Measurements from ENCODE around the gene NECAB2.

NECAB2 gene

DNA sequence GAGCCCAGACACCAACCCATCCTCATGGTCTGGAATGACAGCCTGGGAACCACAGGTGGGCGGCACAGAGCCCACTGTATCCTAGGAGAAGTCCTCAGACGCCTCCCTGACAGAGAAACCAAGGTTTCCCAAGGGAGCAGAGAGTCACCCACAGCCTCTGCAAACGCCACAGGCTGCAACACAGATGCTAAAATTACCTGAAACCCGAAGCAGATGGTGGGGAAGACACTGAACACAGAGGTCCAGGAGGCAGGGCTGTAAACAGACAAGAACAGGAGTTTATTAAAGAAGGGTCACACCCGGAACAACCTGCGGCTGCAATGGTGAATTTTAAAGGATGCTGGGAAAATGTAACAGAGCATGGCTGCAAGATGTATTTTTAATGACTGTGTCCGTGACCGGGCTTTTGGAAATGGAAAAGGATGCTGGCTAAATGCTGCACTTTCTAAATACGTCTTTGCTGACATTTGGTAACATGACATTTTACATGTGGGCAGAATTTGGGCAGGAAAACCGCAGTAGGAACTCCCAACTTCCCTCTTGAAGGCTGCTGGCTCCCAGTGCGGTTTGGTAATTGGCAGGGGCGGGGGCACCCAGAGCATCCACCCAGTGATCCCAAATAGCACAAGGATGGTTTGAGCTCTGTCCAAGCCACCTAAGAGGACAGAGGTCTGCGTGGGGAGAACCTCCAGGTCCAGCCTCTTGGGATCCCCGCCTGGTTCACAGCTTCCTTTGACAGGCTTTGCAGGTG lies 61.4 kb downstream of the NECAB2 start:
- DNase-seq, result no peak

DNA sequence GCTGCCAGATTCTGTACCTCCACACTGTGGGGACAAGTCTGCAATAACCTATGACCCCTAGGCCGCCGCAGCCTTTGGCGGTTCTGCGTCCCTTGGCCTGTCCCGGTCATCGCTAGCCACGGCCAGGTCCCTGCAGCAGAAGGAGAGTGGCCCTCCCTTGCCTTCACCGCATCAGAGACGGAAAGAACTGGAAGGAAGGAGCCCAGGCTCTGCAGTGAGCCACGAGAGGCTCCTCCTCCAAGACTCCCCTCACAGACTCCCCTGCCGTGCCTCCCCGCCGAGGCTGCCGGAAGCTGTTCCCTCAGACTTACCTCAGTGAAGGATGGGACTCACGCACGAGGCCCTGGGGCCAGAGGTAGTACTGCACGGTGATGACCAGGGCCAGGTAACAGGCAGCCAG lies 63.5 kb downstream of the NECAB2 start:
- no peak for DNase-seq

DNA sequence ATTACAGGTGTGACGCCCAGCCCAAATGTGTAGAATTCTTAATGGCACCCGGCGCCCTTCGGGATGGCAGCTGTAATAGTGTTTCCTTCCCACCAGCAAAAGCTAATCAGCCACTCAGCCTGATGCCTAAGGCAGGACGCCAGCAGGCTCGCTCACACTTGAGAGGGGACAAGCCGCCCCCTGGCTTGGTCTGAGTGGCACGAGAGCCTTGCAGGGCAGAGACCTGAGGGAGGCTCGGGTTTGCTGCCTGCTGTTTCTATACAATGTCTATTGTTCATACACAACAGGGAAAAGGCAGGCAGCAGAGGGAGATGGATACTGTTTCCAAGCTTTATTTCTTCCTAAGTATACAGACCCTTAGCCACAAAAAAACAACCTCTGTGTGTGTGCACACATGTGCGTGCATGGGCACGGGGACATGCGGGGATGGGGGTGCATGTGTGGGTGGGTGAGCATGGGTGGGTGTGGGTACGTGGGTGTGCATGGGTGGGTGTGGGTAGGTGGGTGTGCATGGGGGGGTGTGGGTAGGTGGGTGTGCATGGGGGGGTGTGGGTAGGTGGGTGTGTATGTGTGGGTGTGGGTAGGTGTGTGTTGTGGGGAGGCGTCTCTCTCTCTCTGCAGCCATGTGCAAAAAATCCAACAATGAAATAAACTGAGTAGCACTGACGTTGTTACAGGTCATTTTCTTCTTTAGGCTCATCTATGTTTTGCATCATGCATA lies 64.6 kb downstream of the NECAB2 start:
- DNase-seq, result no peak

DNA sequence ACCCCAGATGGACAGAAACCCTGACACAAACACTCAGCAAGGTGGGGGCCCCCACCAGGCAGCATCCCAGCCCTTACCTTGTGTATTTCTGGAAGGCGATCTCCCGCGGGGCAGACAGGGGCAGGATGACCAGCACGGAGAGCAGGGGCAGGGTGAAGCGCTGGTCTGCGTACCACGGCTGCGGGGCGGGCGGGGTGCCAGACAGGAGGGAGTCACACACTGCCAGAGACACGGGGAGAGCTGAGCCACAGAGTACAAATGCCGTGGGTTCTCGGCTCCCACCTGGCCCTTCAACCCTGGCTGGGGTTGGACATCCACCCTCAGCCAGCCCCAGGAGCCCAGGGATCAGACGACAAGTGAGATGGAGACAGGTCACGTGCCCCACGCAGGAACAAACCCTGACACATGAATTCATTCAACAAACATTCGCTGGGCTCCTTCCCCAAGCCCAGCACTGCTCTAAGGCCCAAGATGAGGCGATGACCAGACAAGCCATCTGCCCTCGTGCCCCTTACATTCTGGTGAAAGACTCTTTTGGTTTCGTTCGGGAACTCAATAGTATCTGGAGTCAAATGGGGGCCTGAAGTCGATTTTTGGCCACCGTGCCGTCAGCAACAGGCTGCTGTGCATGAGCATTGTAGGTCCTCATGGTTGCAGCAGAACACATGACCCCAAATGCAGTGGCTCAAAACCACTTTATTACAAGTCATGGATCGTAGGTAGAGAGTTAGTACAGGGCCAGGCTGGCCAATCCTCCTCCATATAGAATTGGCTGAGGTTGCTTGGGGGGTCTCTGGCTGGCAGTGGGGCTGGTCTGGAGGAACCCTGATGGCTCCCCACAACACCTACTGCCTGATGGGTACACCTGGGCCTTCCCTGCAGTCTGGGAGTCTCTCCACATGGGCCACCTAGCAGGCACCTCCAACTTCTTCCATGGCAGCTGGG lies 65.5 kb downstream of the NECAB2 start:
- no peak for DNase-seq

DNA sequence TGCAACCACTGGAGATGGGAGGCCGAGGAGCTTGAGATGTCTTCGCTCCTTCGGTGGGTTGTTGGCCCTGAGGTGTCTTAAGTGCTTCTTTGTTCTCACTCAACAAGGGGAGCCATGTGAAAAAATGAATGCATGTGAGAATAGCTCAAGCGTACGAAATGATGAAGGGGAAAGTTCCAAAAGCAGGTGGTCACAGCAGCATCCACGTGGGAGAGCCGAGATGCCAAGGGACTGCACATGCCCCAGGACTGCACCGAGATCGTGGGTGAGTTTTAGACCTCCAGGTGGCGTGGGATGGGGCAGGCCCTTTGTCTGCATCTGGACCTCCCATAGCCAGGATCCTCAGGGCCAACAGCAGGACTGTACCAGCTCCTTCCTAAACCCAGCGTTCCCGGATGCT lies 66.5 kb downstream of the NECAB2 start:
- no peak for DNase-seq

DNA sequence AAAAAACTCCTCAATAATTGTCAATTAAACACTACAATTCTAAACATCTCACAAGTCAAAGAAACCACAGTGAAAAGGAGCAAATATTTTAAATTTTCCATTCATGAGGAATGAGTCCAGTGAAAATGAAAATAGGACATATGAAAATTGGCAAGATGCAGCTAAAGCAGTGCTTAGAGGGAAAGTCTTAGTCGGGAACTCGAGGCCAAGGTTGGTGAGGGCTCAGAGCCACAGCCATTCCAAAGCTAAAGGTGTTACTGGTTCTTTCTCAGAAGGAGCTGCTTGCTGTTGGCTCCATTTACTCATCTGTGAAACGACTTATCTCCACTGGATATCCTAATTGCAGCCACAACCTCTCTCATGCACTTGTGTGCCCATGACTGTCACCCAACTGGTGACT lies 68.1 kb downstream of the NECAB2 start:
- DNase-seq, result no peak

DNA sequence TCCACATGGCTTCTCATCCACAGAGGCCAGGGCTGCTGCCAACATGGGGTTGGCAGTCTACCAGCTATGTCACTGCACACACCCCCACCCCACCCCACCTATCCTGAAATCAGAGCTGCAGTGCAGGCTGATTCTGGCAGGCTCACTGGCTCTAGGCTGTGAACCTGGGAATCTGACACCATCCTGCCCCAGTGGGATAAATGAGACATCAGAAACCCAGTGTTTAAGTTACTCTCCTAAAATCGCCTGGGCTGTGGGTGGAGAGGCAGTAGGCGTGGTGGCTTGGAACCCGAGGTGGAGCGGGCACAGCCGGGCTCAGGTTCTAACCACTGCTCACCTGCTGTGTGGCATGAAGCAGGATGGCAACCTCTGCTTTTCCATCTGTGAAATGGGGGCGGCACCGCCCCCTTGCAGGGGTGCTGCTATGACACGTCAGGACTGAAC lies 69.0 kb downstream of the NECAB2 start:
- no peak for DNase-seq

DNA sequence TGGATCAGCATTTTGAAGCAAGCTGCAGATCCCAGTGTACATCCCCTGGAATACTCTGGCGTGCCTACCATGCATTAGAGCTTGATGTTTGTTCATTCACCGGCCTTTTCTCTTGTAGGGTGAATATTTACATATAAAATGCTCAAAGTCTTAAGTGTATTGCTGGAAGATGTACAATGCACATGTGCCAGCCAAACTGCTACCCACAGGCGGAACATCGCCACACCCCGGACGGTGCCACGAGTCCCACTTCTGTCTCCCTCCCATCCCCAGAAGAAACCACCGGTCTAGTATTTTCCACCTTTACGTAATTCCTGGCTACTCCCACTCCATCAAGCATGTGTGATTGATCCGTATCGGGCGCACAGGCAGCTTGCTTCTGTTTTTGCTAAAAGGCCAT lies 70.4 kb downstream of the NECAB2 start:
- DNase-seq, result no peak

DNA sequence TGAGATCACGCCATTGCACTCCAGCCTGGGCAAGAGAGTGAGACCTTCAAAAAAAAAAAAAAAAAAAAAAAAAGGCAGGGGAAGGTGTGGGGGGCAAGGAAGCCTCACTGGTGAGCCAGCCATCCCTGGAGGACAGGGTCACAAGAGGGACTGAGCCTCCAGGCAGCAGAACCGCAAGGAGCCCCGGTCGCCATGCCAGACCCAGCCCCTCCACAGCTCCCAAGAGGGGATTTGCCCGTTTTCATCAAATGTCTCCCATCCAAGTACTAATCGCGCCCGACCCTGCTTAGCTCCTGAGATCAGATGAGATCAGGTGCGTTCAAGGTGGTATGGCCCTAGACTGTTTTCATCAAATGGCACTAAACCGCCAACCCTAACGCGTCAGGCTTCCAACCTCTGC lies 71.7 kb downstream of the NECAB2 start:
- DNase-seq, result no peak

DNA sequence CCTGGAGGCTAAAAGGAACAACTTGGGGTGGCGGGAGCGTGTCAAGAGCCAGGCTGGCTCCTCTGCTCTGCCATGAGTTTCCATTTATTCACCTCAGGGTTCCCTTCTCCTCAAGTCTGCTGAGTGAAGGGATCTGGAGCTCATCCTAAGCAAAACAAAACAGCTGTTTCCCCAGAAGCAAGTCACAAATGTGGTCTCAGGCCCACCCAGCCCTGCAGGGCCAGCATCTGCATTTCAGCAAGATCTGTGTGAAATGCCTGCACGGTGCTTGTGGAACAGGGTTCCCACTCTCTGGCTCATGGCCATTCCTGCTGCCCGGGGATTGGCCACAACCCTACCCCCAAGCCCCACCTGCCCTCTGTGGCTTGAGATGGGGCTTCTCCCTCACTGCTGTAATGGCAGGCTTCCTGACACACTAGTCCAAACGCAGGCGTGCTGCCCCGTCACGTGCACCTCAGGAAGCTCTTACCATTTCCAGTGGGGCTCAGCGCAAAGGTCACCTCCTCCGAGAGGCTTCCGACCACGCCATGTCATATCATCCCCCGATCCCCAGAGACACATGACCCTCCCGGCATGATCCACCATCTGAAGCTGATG lies 72.3 kb downstream of the NECAB2 start:
- no peak for DNase-seq

DNA sequence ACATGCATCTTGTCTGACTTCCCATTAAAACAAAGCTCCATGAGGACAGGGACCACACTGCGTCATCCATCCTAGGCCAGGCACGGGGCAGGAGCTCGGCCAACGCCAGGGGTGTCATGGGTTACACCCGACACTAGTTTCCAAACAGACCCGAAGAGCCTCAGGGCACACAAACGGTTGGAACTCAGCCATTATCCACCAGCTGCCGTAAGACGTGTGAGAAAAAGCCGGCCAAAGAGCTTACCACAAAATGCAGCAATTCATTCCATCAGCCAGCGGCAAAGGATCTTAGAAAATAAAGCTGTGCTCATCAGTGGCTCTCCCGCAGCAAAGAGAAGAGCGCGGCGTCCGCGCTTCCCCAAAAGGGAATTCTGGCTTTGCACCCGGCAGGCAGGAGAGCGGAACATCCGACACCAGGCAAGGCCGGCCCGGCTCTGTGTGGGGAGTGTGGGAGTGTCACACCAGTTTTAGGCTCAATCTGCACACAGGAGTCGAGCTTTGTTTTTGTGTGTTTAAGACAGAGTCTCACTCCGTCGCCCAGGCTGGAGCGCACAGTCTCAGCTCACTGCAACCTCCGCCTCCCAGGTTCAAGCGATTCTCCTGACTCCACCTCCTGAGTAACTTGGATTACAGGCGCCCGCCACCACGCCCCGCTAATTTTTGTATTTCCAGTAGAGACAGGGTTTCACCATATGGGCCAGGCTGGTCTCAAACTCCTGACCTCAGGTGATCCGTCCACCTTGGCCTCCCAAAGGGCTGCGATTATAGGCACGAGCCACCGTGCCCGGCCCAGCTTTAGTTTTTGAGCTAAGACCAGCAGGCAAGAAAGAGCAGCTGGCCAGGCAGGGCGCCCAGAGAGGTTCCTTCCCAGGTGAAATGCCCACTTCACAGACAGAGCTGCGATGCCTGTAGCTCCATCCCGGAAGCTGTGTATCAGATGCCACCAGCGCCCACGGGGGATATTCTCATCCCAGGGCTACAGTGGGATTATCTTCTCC lies 73.1 kb downstream of the NECAB2 start:
- DNase-seq, result no peak

DNA sequence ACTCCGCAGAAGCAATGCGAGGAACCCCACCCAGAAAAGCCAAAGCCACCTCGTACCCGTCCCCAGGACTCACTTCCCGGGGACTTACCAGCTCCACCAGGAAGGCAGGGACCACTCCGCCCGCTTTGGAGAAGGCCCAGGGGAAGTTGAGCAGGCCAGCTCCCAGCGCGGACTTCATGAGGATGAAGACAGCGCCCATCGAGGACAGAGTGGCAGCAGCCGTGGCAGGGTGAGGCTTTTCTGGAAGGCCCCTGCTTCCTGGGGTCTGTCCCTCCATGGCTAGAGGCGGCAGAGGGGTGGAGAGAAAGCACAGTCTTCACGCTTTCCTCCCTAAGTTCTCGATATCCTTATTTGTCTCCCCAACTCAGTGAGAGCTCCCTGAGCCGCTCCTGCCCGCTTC lies 73.8 kb downstream of the NECAB2 start:
- DNase-seq, result no peak

DNA sequence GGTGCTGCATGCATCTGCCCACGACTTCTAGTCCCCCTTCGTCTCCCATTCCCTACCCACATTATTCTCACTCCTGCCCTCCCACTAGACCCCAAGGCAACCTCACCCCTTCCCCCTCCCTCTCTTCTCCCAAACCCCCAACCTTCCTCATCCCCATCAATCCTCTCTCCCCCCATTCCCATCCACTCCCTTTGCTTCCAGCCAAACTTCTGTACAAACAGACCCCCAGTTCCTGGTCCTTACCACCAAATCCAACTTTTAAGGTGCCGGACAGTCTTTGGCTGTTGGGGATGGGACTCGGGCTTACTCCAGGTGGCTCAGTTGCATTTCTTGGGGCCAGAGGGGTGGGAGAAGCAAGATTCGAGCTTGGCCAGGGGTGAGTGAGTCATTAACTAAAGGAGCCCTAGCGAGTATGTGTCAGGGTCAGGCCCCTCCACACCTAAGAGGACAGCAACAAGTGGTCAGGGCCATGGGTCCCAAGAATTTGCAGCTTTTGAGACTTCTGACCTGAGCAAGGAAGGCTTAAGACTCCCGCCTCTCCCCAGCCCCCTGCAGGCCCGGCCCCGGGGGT lies 74.3 kb downstream of the NECAB2 start, which contains the start of gene SLC38A8:
SLC38A8 (minus strand) TSS at position 488 of the 571 bp plus-strand sequence. CDS start 638 bp downstream, outside the sequence.
- no peak for DNase-seq

DNA sequence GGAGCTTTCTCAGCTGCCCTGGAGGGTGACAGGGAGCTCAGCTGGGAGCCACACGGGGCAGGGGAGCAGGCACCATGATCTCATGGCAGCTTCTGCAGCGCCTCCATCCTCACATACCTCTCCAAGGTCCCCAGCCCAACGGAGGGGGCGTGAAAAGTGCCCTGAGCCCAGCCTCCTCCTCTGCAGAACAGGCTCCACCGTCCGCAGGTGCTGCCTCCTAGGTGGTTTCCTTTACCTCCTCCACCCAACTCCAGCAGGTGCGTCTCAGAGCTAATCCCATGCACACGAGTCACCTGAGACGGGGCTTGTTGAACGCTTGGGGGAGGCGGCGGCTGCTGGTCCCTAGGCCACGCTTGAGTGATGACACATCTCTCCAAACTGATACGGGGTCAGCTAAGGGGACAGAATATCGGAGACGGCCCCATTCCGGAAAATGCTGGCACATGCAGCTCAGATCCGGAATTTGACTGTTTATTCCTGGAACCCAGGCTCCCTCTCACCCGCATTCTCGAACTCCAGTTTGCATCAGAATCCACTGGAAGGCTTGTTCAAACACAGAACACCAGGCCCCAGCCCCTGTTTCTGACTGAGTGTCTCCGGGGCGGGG lies 74.9 kb downstream of the NECAB2 start:
- no peak for DNase-seq

DNA sequence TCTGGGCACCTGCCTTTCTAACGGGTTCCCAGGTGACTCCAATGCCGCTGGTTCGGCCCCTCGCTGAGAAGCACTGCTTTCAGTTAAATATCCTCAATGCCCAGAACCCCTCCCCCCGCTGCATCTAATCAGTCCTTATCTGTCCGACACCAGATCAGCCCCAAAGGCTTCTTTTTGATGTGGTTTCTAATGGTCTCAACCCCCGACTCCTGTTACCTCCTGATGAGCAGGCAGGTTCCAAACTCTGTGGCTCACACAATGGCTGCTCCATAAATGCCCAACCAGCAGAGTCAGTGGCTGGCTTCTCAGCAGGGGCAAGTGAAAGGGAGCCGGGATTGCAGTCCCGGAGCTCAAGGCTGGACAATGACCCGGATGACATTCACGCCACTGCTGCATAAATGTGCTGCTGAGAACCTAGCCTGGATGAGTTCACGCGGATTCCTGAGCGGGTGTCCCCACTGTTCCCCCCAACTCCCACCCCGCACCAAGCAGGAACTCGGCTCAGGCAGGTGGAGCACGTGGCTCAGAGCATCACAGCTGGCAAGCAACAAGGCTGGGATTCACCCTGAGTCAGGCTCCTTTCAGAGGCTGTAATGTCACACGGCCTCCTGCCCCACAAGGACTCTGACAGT lies 75.6 kb downstream of the NECAB2 start:
- no peak for DNase-seq

DNA sequence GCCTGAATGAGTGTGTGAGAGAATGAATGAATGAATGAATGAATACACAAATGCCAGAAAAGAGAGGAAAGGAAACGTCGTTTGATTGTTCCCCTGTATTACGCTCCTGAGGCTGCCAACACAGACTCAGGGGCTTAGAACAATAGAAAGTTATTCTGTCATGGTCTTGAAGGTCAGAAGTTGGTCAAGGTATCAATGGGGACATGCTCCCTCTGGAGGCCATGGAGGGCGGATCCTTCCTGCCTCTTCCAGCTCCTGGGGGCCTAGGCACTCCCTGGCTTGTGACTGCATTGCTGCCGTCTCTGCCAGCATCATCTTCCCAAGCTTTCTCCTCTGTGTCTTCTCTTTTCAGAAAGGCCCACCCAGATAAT lies 76.1 kb downstream of the NECAB2 start:
- no peak for DNase-seq

DNA sequence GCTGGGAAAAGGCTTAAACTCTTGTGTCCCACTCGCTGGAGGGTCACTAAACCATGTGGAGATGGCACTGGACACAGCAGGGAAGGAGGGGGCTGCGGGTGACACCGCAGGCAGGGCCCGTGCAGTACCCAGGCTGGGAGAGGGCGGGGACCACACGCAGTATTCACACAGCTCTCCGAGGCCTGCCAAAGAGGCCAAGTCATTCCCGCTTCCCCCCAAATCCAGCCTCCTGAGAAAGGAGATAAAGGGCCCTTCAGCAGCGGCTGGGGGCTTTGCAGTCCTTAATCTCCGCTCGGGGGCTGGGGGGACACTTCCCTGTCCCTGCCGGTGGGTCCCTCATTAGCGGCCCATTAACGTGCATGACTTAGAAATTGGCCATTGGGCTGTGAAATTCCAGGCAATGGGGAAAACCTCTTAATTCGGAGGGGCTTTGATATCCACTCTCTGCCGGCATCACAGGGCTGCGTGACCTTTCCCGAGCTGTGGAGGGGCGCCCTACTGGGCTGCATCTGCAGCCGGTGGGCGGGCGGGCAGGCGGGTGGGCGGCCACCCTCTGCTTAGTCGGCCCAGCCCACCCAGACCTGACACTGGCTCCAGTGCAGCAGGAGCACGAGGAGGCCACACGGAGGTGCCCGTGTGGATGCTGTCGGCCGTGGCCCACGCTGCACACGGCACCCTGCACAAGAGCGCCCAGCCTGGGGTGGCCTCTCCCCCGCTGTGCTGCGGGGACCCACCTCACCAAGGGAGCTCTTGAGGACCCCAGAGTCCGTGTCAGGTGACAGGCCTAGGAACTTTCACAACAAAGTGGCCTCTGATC lies 77.2 kb downstream of the NECAB2 start:
- no peak for DNase-seq

DNA sequence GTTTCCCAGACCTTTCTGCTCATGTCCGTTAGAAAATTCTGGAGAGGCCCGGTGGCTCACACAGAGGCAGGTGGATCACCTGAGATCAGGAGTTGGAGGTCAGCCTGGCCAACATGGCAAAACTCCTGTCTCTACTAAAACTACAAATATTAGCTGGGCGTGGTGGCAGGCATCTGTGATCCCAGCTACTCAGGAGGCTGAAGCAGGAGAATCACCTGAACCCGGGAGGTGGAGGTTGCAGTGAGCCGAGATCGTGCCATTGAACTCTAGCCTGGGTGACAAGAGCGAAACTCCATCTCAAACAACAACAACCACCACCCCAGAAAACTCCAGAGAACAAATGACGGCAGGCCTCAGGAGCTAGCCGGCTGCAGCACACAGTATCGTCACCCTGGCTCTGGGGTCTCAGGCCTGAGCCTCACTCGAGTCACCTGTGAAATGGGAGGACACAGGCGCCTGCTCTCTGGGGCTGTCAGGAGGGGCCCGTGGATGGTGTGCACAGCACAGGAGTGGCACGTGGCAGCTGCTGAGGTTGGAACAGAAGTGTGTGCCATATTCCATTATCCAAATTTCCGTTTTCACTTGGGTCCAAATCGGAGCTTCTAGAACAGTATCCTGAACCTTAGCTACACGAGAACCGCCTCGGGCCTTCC lies 77.9 kb downstream of the NECAB2 start:
- DNase-seq, result no peak

DNA sequence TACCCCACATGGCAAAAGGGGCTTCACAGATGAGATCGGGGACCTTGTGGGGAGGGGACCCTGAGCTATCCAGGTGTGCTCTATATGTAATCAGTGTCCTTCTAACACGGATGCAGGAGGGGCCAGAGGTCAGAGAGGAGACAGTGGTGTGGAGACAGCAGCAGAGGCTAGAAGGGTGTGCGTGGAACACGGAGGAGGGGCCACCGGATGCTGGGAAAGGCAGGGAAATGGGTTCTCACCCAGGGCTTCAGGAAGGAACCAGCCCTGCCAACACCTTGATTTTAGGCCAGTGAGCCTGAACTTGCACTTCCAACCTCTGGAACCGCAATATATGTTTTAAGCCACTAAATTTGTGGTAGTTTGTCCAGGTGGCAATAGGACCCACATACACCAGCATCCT lies 79.2 kb downstream of the NECAB2 start:
- no peak for DNase-seq

Data from activated CD4-positive, alpha-beta T cell treated with anti-CD3 and anti-CD28 coated beads for 48 hours (primary cell).